Uterus (tissue), 4 donors: Measurements from ENCODE around the gene KIF15. TPM values are rescaled to one million over a fixed set of nuclear protein-coding genes. Genes with fewer than 3 reads are reported as not detected.

Experiments used
- DNase-seq, 2 donors: peaks; one replicate each; pipeline ENCODE4 v3.0.0-alpha.2; 2019 to 2020
- H3K27ac ChIP-seq, 2 donors: fragments of 200-600 bp; sonication (generic); 1 replicate in 1 of 2; 2 replicates in 1 of 2; pipeline ENCODE4 v1.5.1; 2016 to 2018
- H3K27me3 ChIP-seq, 2 donors: fragments of 200-600 bp; sonication (generic); one replicate each; pipeline ENCODE4 v1.5.1; 2018 to 2019; ENCODE audit warnings: control low read depth in 1 of 2
- H3K36me3 ChIP-seq, 2 donors: fragments of 200-600 bp; sonication (generic); one replicate each; pipeline ENCODE4 v1.5.1; 2019; ENCODE audit warnings: control low read depth in 1 of 2
- H3K4me1 ChIP-seq, 2 donors: fragments of 200-600 bp; sonication (generic); one replicate each; pipeline ENCODE4 v1.5.1; 2018 to 2019; ENCODE audit warnings: control low read depth in 1 of 2
- H3K4me3 ChIP-seq, 2 donors: fragments of 200-600 bp; sonication (generic); 1 replicate in 1 of 2; 2 replicates in 1 of 2; pipeline ENCODE4 v1.5.1; 2018 to 2019; ENCODE audit warnings: mild to moderate bottlenecking in 1 of 2
- H3K9me3 ChIP-seq, 2 donors: fragments of 200-600 bp; sonication (generic); one replicate each; pipeline ENCODE4 v1.5.1; 2019; ENCODE audit warnings: control low read depth in 1 of 2
- POLR2A ChIP-seq, 2 donors: fragments of 450-650 bp; IDR thresholded peaks; one replicate each; pipeline ENCODE4 v1.6.1; 2016; ENCODE audit warnings: antibody characterized with exemption in 2 of 2, mild to moderate bottlenecking in 1 of 2, moderate library complexity in 1 of 2
- intact Hi-C: fragments of 100-400 bp; cut with DNase I; formaldehyde crosslinking; loops from one replicate; pipeline ENCODE4 v1.15.1; 2023; ENCODE audit warnings: low total_unique reads
- total RNA-seq, 4 donors: library from RNA; depleted of rRNA in 3 of 4; stranded (reverse); fragments of >200 nt in 3 of 4; gene quantifications; one replicate each; pipeline versions ENCODE4 v1.1.0 to v1.2.4, GENCODE V29; 2014 to 2023
- TF ChIP-seq, protein P1 (sequence below), 4 experiments: fragments of 200-600 bp in 2 of 4; fragments of 450-650 bp in 2 of 4; sonication (generic) in 2 of 4; IDR thresholded peaks; one replicate each; pipeline ENCODE4 v1.5.1; 2016 to 2019; ENCODE audit warnings: antibody characterized with exemption in 4 of 4, mild to moderate bottlenecking in 2 of 4, moderate library complexity in 1 of 4
- donor health status: DM: yes; HTN: yes; CAD: no.

The KIF15 gene
- total RNA-seq, 4 donors from 2014 or later, result 0.51 to 14.7 (median 2.0) TPM

DNA sequence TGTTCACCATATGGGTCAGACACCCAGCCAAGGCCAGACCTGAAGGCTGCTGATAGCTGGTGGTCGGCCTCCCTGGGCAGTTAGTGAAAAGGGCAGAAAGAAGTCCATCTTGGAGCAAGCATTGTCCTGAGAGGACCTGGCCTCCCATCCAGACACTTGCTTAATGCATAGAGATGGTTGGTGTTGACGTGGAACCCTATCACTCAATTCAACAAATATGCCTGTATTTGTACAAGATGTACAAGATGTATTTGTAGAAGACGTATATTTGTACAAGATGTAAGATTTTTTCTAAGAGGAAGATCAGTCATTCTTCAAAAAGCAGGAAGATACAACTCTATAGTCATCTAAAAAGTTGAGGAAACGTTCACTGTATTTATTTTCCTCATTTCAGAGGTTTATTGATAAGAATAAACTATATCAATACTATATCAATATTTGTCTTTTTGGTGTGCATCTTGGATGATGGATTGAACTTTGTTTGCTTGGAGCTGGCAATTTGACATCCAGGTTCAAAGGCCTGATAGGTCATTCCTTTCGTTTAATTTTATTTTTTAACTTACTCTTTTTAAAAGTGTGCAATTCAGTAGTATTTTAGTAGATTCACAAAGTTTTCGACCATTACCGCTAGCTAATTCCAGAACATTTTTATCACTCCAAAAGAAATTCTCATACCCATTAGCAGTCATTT lies 106.0 kb downstream of the KIF15 start:
- H3K4me1 ChIP-seq, result no peaks in the 10 kb centered on the region
- no peak for DNase-seq
- H3K4me3 ChIP-seq, result no peak overlapping the region
- H3K27ac ChIP-seq, result no peak overlapping the region
- H3K36me3 ChIP-seq, result no peaks in the 10 kb centered on the region
- H3K9me3 ChIP-seq, result no peaks in the 10 kb centered on the region
- no peak for TF ChIP-seq POLR2A (IDR thresholded peaks at IDR 0.05)
- TF ChIP-seq, protein P1, sequence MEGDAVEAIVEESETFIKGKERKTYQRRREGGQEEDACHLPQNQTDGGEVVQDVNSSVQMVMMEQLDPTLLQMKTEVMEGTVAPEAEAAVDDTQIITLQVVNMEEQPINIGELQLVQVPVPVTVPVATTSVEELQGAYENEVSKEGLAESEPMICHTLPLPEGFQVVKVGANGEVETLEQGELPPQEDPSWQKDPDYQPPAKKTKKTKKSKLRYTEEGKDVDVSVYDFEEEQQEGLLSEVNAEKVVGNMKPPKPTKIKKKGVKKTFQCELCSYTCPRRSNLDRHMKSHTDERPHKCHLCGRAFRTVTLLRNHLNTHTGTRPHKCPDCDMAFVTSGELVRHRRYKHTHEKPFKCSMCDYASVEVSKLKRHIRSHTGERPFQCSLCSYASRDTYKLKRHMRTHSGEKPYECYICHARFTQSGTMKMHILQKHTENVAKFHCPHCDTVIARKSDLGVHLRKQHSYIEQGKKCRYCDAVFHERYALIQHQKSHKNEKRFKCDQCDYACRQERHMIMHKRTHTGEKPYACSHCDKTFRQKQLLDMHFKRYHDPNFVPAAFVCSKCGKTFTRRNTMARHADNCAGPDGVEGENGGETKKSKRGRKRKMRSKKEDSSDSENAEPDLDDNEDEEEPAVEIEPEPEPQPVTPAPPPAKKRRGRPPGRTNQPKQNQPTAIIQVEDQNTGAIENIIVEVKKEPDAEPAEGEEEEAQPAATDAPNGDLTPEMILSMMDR (IDR thresholded peaks at IDR 0.05), result no peak
- intact Hi-C loops, result no loop called here
- H3K27me3 ChIP-seq, result no peaks in the 10 kb centered on the region

DNA sequence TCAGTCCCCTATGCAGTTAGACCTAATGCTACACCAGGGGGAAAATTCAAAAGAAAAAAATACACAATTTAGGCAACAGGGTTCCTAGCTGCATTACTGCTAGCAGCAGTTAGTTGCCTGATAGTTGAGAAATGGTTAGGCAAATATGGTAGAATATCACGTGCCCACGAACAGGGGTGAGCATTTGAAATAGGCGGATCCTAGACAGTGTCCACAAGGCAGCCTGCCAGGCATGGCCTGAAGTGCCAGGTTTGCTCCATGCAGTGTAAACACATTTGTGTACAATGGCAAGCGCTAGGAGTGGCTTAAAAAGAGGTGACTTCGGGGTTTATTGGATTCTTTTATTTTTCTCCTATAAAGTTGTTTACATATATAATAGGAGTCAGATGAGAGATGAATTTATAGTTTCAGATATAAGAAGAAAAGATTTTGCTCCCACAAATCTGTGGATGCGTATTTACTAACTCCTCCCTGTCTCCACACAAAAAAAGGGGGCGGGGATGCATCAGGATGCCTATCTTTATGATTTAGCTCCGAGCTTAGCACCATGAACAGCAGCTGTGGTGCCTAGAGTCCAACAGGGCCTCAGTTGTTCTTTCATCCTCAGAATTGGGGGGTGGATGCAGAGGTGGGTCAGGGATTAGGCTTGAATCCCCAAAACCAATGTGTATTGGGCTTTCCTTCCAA lies 108.9 kb downstream of the KIF15 start:
- intact Hi-C loops, result no loop called here
- Histone ChIP-seq H3K9me3 (no peaks in the 10 kb centered on the region), H3K36me3 (no peaks in the 10 kb centered on the region), H3K4me3 (no peak overlapping the region), H3K27ac (no peak overlapping the region), H3K4me1 (no peaks in the 10 kb centered on the region), H3K27me3 (no peaks in the 10 kb centered on the region)
- TF ChIP-seq, protein P1 (IDR thresholded peaks at IDR 0.05), result no peak
- TF ChIP-seq POLR2A (IDR thresholded peaks at IDR 0.05), result no peak
- DNase-seq, result no peak

DNA sequence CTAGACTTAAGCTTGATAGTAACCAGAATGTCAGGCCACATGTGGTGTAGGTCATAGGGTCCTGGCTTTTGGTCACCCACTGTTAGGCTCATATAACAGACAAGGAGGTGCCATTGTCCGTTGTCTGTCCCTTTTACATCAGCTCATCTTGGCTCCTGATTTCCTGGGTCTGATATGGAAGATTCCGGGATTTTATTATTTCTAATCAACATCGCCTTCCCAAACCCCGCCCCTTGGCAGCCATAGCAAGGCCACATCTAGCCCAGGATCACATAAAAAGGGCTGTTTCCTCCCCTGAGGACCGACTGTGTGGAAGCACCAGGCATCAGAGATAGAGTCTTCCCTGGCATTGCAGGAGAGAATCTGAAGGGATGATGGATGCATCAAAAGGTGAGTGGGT lies 112.7 kb downstream of the KIF15 start, which contains the start of gene TGM4:
Gene TGM4 (plus strand): TSS at position 301 of the 400 bp plus-strand sequence. CDS start 71 bp downstream, at position 372.
- intact Hi-C loops, result no loop called here
- TF ChIP-seq, protein P1 (IDR thresholded peaks at IDR 0.05), result no peak
- TF ChIP-seq POLR2A (IDR thresholded peaks at IDR 0.05), result no peak
- no peaks in the 10 kb centered on the region for H3K36me3 ChIP-seq

DNA sequence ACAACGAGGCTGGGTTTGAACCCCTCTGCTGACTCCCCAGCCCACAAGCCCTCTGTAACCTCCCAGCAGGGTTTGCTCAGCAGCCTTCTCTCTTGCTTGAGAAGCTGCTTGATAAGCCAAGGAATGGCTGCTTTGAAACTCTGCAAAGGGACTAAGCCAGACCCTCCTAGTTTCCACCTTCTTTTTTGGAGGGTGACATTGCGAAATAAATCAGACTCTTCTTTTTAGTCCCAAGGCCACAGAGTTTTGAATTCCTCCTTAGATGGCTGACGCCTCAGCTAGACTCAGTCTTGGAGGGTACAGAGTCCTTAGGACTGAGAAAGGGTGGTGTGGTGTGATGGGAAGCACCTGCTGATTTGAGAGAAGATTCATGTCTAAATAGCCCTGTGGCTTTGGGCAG lies 114.0 kb downstream of the KIF15 start:
- intact Hi-C loops, result no loop called here
- H3K36me3 ChIP-seq, result no peaks in the 10 kb centered on the region
- no peak overlapping the region for H3K27ac ChIP-seq
- H3K9me3 ChIP-seq, result no peaks in the 10 kb centered on the region
- H3K4me1 ChIP-seq, result no peaks in the 10 kb centered on the region
- H3K27me3 ChIP-seq, result no peaks in the 10 kb centered on the region
- H3K4me3 ChIP-seq, result no peak overlapping the region
- TF ChIP-seq, protein P1 (IDR thresholded peaks at IDR 0.05), result no peak
- TF ChIP-seq POLR2A (IDR thresholded peaks at IDR 0.05), result no peak
- DNase-seq, result no peak

More for the DNA sequence above, 112.7 kb downstream of the KIF15 start, which contains the start of gene TGM4:
- Histone ChIP-seq H3K27ac (no peak within 1 kb of the TSS), H3K9me3 (no peaks in the 10 kb centered on the region), H3K27me3 (no peaks in the 10 kb centered on the region), H3K4me3 (no peak within 1 kb of the TSS), H3K4me1 (no peaks in the 10 kb centered on the region)
- DNase-seq, result no peak

DNA sequence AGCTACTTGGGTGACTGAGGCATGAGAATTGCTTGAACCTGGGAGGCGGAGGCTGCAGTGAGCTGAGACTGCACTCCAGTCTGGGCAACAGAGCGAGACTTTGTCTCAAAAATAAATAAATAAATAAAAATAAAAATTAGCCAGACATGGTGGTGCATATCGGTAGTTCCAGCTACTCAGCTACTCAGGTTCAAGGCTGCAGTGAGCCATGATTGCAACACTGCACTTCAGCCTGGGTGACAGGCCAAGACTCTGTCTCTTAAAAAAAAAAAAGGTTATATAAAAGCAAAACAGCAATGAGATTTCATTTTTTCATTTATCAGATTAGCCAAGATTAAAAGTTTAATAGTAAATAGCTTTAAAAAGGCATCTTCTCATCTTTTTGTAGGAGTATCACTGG lies 115.7 kb downstream of the KIF15 start:
- TF ChIP-seq, protein P1 (IDR thresholded peaks at IDR 0.05), result no peak
- no peak for TF ChIP-seq POLR2A (IDR thresholded peaks at IDR 0.05)
- DNase-seq, result no peak
- Histone ChIP-seq H3K9me3 (no peaks in the 10 kb centered on the region), H3K27ac (no peak overlapping the region), H3K4me3 (no peak overlapping the region), H3K4me1 (no peaks in the 10 kb centered on the region), H3K36me3 (no peaks in the 10 kb centered on the region), H3K27me3 (no peaks in the 10 kb centered on the region)
- intact Hi-C loops, result no loop called here
